A673 (cell line): ENCODE data around the gene CDC25B. TPM values are rescaled to one million over a fixed set of nuclear protein-coding genes. Genes with fewer than 3 reads are reported as not detected.

Experiments used
- Bru-seq: library from RNA; stranded (reverse); fragments of 400-500 nt; gene quantifications from one replicate; lab custom pipeline; 2021; lab: Mats Ljungman, UMichigan
- BruChase-seq, 2 experiments: library from RNA; stranded (reverse); fragments of 400-500 nt; gene quantifications; one replicate each; lab custom pipeline; 2021; lab: Mats Ljungman, UMichigan
- BruUV-seq: library from RNA; stranded (reverse); fragments of 400-500 nt; replicated peaks from 2 replicates; lab custom pipeline; 2021; lab: Mats Ljungman, UMichigan
- CTCF ChIA-PET: fragments of 300-600 bp; sonication (Branson Sonifier 250); formaldehyde crosslinking; loops from one replicate; lab custom pipeline; 2022; ENCODE audit warnings: antibody characterized with exemption; lab: Charles Lee
- POLR2A ChIA-PET: fragments of 300-600 bp; sonication (Branson Sonifier 250); formaldehyde crosslinking; loops from one replicate; lab custom pipeline; 2022; ENCODE audit warnings: antibody characterized with exemption; ENCODE audit not compliant: low non-redundant PET; lab: Charles Lee
- DNase-seq: peaks from one replicate; pipeline ENCODE4 v3.0.0-alpha.2; 2015; ENCODE audit warnings: low spot score
- H3K27ac ChIP-seq: fragments of 200-600 bp; sonication (generic); 2 replicates; pipeline ENCODE4 v1.5.1; 2016; ENCODE audit warnings: mixed run types, low read depth, mild to moderate bottlenecking, mixed read lengths, antibody characterized with exemption, low read length; ENCODE audit not compliant: poor library complexity, severe bottlenecking
- H3K27me3 ChIP-seq: fragments of 200-600 bp; sonication (generic); replicated peaks from 2 replicates; pipeline ENCODE4 v1.6.1; 2017; ENCODE audit warnings: mixed run types, low read depth, mild to moderate bottlenecking, mixed read lengths, antibody characterized with exemption, low read length; ENCODE audit not compliant: insufficient read depth, poor library complexity
- H3K36me3 ChIP-seq: fragments of 200-600 bp; sonication (generic); 2 replicates; pipeline ENCODE4 v1.6.1; 2016; ENCODE audit warnings: mixed run types, mild to moderate bottlenecking, mixed read lengths, antibody characterized with exemption, low read length; ENCODE audit not compliant: insufficient read depth, poor library complexity, severe bottlenecking
- H3K4me1 ChIP-seq: fragments of 200-600 bp; sonication (generic); 2 replicates; pipeline ENCODE4 v1.6.1; 2017; ENCODE audit warnings: mixed run types, mild to moderate bottlenecking, mixed read lengths, antibody characterized with exemption, low read length; ENCODE audit not compliant: insufficient read depth, poor library complexity, severe bottlenecking
- H3K4me3 ChIP-seq: fragments of 200-600 bp; sonication (generic); 2 replicates; pipeline ENCODE4 v1.5.1; 2016; ENCODE audit warnings: low read depth, mixed run types, mild to moderate bottlenecking, mixed read lengths, low read length; ENCODE audit not compliant: poor library complexity, severe bottlenecking
- H3K9me3 ChIP-seq: fragments of 200-600 bp; sonication (generic); 2 replicates; pipeline ENCODE4 v1.6.1; 2016; ENCODE audit warnings: mixed run types, low read depth, mild to moderate bottlenecking, mixed read lengths, antibody characterized with exemption, low read length; ENCODE audit not compliant: poor library complexity, severe bottlenecking
- EZH2 ChIP-seq: fragments of 200-600 bp; sonication (generic); IDR thresholded peaks from 2 replicates; pipeline ENCODE4 v1.6.1; 2017; ENCODE audit warnings: borderline replicate concordance, low read depth, mild to moderate bottlenecking, mixed read lengths, antibody characterized with exemption, low read length; ENCODE audit not compliant: poor library complexity, severe bottlenecking
- intact Hi-C: fragments of 100-400 bp; cut with micrococcal nuclease; formaldehyde crosslinking; loops from one replicate; pipeline ENCODE4 v1.10.0; 2022; ENCODE audit not compliant: unreplicated experiment
- long read RNA-seq: library from polyadenylated mRNA; stranded (forward); transcript quantifications from one replicate; pipeline ENCODE4 v2.0.0, GENCODE V29; 2022
- total RNA-seq: library from RNA; stranded (reverse); gene quantifications from 2 replicates; pipeline ENCODE4 v1.2.3, GENCODE V29; 2021
- TF ChIP-seq, protein P1 (sequence below): fragments of 300-800, 200-600 bp; sonication (generic); conservative IDR thresholded peaks from 2 replicates; pipeline ENCODE4 v1.5.1; 2017; ENCODE audit warnings: low read depth, mild to moderate bottlenecking, antibody characterized with exemption, low read length, moderate library complexity, mixed read lengths

The CDC25B gene
- 113 and 119 TPM in 2 replicates for total RNA-seq
- Bru-seq, nascent RNA = percentile 68 among the genes with signal in this experiment
- percentile 73 among the genes with signal in this experiment for BruChase-seq, experiment 1, labeled RNA remaining after a 2-hour chase
- BruChase-seq, experiment 2, labeled RNA remaining after a 6-hour chase = percentile 90 among the genes with signal in this experiment
- long read RNA-seq, transcript CDC25B-206 (16 exons, 1,960 nt) = minor isoform, 6 of 104 reads
- long read RNA-seq, transcript CDC25B-201 (16 exons, 3,597 nt) = major isoform, 29 of 104 reads
- long read RNA-seq, transcript CDC25B-203 (16 exons, 3,071 nt) = minor isoform, 5 of 104 reads
- long read RNA-seq, partial matches to known transcripts = 42 of 104 reads
- long read RNA-seq, other reads (novel, unspliced or antisense) = 16 of 104 reads

DNA sequence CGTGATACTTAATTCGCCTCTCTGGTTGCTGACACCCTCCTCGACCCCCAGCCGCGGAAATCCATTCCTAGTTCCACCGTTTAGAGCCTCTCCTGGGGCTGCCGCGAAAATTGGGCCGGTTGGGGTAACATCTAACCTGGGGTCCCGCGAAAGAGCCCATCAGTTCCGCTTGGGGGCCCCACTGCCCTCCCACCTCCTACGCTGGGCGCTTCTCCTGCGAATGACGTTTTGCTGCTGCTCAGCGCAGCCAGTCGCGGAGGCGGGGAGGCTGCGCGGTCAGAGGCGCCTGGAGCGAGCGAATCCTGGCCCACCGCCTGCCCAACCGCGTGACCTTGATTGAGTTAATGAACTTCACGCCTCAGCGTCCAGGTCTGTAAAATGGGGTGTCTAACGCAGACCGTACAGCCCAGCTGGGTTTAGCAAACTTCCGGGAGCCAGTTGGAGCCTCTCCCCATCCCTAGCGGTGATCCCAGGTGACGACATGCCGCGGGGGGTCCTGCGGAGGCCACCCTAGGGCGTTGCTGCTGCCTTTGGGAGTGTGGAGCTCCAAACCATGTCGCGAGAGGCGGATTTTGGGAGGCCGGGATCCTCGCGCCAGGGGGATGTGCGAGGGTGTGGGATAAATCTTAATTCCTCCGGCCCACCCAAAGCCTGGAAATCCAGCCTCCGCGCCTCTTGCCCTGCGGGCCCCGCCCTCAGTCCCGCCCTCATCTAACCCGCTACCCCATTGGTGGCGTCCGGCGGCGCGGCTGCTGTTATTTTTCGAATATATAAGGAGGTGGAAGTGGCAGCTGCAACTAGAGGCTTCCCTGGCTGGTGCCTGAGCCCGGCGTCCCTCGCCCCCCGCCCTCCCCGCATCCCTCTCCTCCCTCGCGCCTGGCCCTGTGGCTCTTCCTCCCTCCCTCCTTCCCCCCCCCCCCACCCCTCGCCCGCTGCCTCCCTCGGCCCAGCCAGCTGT, at the start of gene CDC25B:
Gene CDC25B, plus strand, starts transcription at position 800 of the 958 bp plus-strand sequence. CDS start 222 bp downstream, outside the sequence.
- ChIA-PET CTCF (interaction anchor here (0.6 to 0.9 kb wide), 2 partner anchors 9 to 104 kb away, joined by 6 to 7 read pairs; partner anchors contain the start of gene CENPB), POLR2A (interaction anchor here (1.0 kb wide), 1 partner anchor 9 kb away, joined by 4 read pairs; the partner anchor contains the start of gene CENPB)
- H3K27ac ChIP-seq = peak within 1 kb of the TSS; percentile 91
- peaks cover 34% of the 10 kb centered on the region for H3K36me3 ChIP-seq
- peak; percentile 97 for DNase-seq
- H3K9me3 ChIP-seq = no peaks in the 10 kb centered on the region
- peaks cover 27% of the 10 kb centered on the region for H3K4me1 ChIP-seq
- peak within 1 kb of the TSS; percentile 97 for H3K4me3 ChIP-seq
- intact Hi-C loops = no loop called here
- BruUV-seq = TSS peak; percentile 88
- no peaks in the 10 kb centered on the region for H3K27me3 ChIP-seq
- TF ChIP-seq, protein P1, sequence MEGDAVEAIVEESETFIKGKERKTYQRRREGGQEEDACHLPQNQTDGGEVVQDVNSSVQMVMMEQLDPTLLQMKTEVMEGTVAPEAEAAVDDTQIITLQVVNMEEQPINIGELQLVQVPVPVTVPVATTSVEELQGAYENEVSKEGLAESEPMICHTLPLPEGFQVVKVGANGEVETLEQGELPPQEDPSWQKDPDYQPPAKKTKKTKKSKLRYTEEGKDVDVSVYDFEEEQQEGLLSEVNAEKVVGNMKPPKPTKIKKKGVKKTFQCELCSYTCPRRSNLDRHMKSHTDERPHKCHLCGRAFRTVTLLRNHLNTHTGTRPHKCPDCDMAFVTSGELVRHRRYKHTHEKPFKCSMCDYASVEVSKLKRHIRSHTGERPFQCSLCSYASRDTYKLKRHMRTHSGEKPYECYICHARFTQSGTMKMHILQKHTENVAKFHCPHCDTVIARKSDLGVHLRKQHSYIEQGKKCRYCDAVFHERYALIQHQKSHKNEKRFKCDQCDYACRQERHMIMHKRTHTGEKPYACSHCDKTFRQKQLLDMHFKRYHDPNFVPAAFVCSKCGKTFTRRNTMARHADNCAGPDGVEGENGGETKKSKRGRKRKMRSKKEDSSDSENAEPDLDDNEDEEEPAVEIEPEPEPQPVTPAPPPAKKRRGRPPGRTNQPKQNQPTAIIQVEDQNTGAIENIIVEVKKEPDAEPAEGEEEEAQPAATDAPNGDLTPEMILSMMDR = peak; percentile 37
- no peak for TF ChIP-seq EZH2

DNA sequence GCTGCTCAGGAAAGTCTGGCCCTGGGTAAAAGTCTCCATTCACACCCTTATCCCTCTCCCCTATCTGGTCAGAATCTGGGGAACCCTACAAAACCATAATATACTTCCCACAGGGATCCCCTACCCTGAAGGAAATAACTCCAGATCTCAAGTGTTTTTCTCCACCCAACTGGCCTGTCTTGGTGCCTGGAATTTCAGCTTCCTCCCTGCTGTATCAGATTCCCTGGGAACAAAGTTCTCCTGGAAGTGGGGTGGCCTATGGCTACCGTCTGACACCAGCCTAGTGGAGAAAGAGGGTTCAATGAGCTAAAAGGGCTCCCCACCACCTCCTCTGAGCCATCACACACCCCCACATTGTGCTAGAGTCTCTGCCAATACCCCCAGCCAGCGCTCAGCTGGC, 48.6 kb upstream of the CDC25B start:
- POLR2A ChIA-PET = no interaction called here
- Histone ChIP-seq H3K27ac (no peak overlapping the region), H3K36me3 (no peaks in the 10 kb centered on the region), H3K27me3 (no peaks in the 10 kb centered on the region), H3K4me1 (no peaks in the 10 kb centered on the region), H3K9me3 (no peaks in the 10 kb centered on the region), H3K4me3 (no peak overlapping the region)
- BruUV-seq = no TSS peak
- DNase-seq = no peak
- intact Hi-C loops = no loop called here
- CTCF ChIA-PET = no interaction called here
- TF ChIP-seq, protein P1 = no peak
- no peak for TF ChIP-seq EZH2

DNA sequence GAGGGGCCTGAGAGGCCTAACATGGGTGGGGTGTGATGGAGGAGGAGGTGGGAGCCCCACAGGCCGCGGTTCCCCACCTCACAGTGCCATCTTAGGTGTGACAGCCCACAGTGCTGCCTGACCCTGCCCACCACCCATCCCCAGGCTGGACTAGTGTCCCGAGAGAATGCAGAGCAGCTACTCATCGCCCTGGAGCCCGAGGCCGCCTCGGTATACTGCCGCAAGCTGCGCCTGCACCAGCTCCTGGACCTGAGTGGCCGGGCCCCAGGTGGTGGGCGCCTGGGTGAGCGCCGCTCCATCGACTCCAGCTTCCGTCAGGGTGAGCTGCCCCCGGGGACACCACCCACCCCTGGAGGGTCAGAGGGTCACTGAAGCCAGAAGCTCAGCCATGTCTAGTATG, 48.0 kb upstream of the CDC25B start:
- intact Hi-C loops = no loop called here
- DNase-seq = no peak
- Histone ChIP-seq H3K27me3 (no peaks in the 10 kb centered on the region), H3K4me3 (no peak overlapping the region), H3K36me3 (no peaks in the 10 kb centered on the region), H3K4me1 (no peaks in the 10 kb centered on the region), H3K9me3 (no peaks in the 10 kb centered on the region), H3K27ac (no peak overlapping the region)
- TF ChIP-seq EZH2 = no peak
- TF ChIP-seq, protein P1 = no peak
- ChIA-PET POLR2A (no interaction called here), CTCF (no interaction called here)
- no TSS peak for BruUV-seq
